Kidney epithelial cell (primary cell): Measurements from ENCODE around the gene EPHB2. TPM values are rescaled to one million over a fixed set of nuclear protein-coding genes. Genes with fewer than 3 reads are reported as not detected.
A peak's percentile ranks its signal among the peaks of the same experiment; 100 is the strongest.
"Not testable (repeated sequence)": the region's sequence is repeated elsewhere in the genome, so short reads cannot be mapped to it uniquely, and the experiment has no call there.

Experiments
- DNase-seq: peaks from one replicate; pipeline ENCODE4 v3.0.0-alpha.2; 2010; ENCODE audit warnings: low read depth
- H3K27me3 ChIP-seq: 2 replicates; pipeline ENCODE4 v1.6.0; 2011; ENCODE audit warnings: low read length; ENCODE audit not compliant: control insufficient read depth, insufficient read depth
- H3K36me3 ChIP-seq: 2 replicates; pipeline ENCODE4 v1.5.1; 2011; ENCODE audit warnings: low read length; ENCODE audit not compliant: control insufficient read depth, insufficient read depth
- H3K4me3 ChIP-seq: 2 replicates; pipeline ENCODE4 v1.5.1; 2011; ENCODE audit warnings: low read depth, mild to moderate bottlenecking, control low read depth, low read length
- CTCF ChIP-seq: IDR thresholded peaks from 2 replicates; pipeline ENCODE4 v1.5.1; 2011; ENCODE audit warnings: mild to moderate bottlenecking, moderate library complexity, low read length, control low read depth, inconsistent platforms; ENCODE audit not compliant: insufficient read depth, poor library complexity, severe bottlenecking
- total RNA-seq: library from RNA; depleted of rRNA; stranded (reverse); fragments of >200 nt; gene quantifications from 2 replicates; pipeline ENCODE4 v1.2.3, GENCODE V29; 2015

Gene EPHB2
- total RNA-seq, 1 donor from 2014 or later: 111 TPM

GRCh38 chr1:22697980-22698379 is 12.7 kb upstream of the EPHB2 start:
- Histone ChIP-seq H3K36me3 (no peaks in the 10 kb centered on the region), H3K27me3 (no peaks in the 10 kb centered on the region), H3K4me3 (no peak overlapping the region)
- no peak for DNase-seq
- TF ChIP-seq CTCF: no peak

- Histone ChIP-seq H3K27me3 (no peaks in the 10 kb centered on the region), H3K36me3 (no peaks in the 10 kb centered on the region), H3K4me3 (no peak overlapping the region)
- no peak for DNase-seq
- TF ChIP-seq CTCF: no peak
Observed at GRCh38 chr1:22699681-22700520, 10.7 kb upstream of the EPHB2 start.

GRCh38 chr1:22702296-22703085 is 8.1 kb upstream of the EPHB2 start:
- no peak overlapping the region for H3K4me3 ChIP-seq
- no peak for TF ChIP-seq CTCF
- H3K36me3 ChIP-seq: no peaks in the 10 kb centered on the region
- no peaks in the 10 kb centered on the region for H3K27me3 ChIP-seq
- no peak for DNase-seq

- DNase-seq: peak; percentile 50
- Histone ChIP-seq H3K36me3 (no peaks in the 10 kb centered on the region), H3K4me3 (no peak overlapping the region), H3K27me3 (no peaks in the 10 kb centered on the region)
- TF ChIP-seq CTCF: peak; percentile 92
Observed at GRCh38 chr1:22704440-22705067, 6.1 kb upstream of the EPHB2 start.

- Histone ChIP-seq H3K4me3 (no peak overlapping the region), H3K36me3 (no peaks in the 10 kb centered on the region), H3K27me3 (no peaks in the 10 kb centered on the region)
- DNase-seq: no peak
- no peak for TF ChIP-seq CTCF
Observed at GRCh38 chr1:22705586-22705985, 5.1 kb upstream of the EPHB2 start.

- H3K27me3 ChIP-seq, H3K4me3 ChIP-seq, H3K36me3 ChIP-seq, DNase-seq: not testable (repeated sequence)
Observed at GRCh38 chr1:22706100-22706499, 4.5 kb upstream of the EPHB2 start.
